IPS-15b (cell line): ENCODE results near the gene DAZAP2.
"Not testable (repeated sequence)": the region's sequence is repeated elsewhere in the genome, so short reads cannot be mapped to it uniquely, and the experiment has no call there.

ENCODE experiments used
- H3K27me3 ChIP-seq: one replicate; pipeline ENCODE4 v1.6.1; 2013; ENCODE audit warnings: low read length; ENCODE audit not compliant: control insufficient read depth, insufficient read depth
- H3K36me3 ChIP-seq: one replicate; pipeline ENCODE4 v1.6.1; 2013; ENCODE audit warnings: low read length; ENCODE audit not compliant: control insufficient read depth, insufficient read depth
- H3K4me1 ChIP-seq: one replicate; pipeline ENCODE4 v1.6.1; 2013; ENCODE audit warnings: mild to moderate bottlenecking, low read length; ENCODE audit not compliant: control insufficient read depth, insufficient read depth
- H3K4me3 ChIP-seq: one replicate; pipeline ENCODE4 v1.5.1; 2013; ENCODE audit warnings: low read depth, low read length
- H3K9ac ChIP-seq: one replicate; pipeline ENCODE4 v1.6.1; 2013; ENCODE audit warnings: low read depth, mild to moderate bottlenecking, low read length
- H3K9me3 ChIP-seq: one replicate; pipeline ENCODE4 v1.6.1; 2013; ENCODE audit warnings: mild to moderate bottlenecking, low read length; ENCODE audit not compliant: control insufficient read depth, insufficient read depth

Gene DAZAP2

GRCh38 chr12:51291603-51292513 lies 53.2 kb downstream of the DAZAP2 start:
- H3K4me1 ChIP-seq, H3K36me3 ChIP-seq, H3K9me3 ChIP-seq, H3K4me3 ChIP-seq, H3K27me3 ChIP-seq, H3K9ac ChIP-seq: not testable (repeated sequence)
